ENCODE data around the gene LNPK. TPM values are rescaled to one million over a fixed set of nuclear protein-coding genes. Genes with fewer than 3 reads are reported as not detected.

Gene LNPK
- total and polyA plus RNA-seq, 2 donors (not counting 1 experiment from before 2014, with no cell fraction given) = 38.1 to 38.4 TPM

DNA sequence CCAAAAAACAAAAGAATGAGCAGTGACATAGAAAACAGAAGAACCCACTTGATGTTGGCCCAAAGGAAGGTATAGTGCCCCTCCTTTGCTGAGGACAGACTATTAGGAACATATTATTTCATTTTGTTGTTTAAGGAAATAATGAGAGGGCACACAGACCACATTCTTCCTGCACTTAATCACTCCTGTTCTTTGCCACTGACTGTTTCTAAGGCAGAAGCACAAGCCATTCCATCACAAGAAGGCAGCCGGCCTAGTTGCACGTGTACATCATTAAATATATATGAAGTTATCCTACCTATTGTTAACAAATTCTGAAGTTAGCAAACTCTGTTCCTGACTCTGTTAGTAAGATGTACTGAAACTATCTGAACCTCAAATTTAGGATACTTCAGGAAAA is 110.0 kb downstream of the LNPK start:
- no peaks in the 10 kb centered on the region for H3K36me3 ChIP-seq (ENCODE audit: control insufficient read depth, insufficient read depth, low read length)
- no peaks in the 10 kb centered on the region for H3K4me1 ChIP-seq (ENCODE audit: control insufficient read depth, extremely low read depth, insufficient read depth, low read length)
- peak in 1 of 2 donors; percentile 27 for DNase-seq (ENCODE audit: low read depth in 2 of 2)
- no peaks in the 10 kb centered on the region for H4K20me1 ChIP-seq (ENCODE audit: control insufficient read depth, extremely low read depth, insufficient read depth, low read length)
- no peaks in the 10 kb centered on the region for H3K79me2 ChIP-seq (ENCODE audit: control insufficient read depth, insufficient read depth, low read length)
- H3K4me2 ChIP-seq (ENCODE audit: extremely low read depth, insufficient read depth, low read length) = no peak overlapping the region
- no peak overlapping the region for H2AFZ ChIP-seq (ENCODE audit: low read length)
- H3K27me3 ChIP-seq (ENCODE audit: control insufficient read depth, insufficient read depth, low read length) = no peaks in the 10 kb centered on the region
- H3K9ac ChIP-seq (ENCODE audit: insufficient read depth, low read length) = no peak overlapping the region
- no peaks in the 10 kb centered on the region for H3K9me3 ChIP-seq (ENCODE audit: control insufficient read depth, insufficient read depth, low read depth, low read length)
- no peak overlapping the region for H3K27ac ChIP-seq (ENCODE audit: insufficient read depth, low read length)
- H3K4me3 ChIP-seq (replicated peaks in 1 of 4; ENCODE audit: control extremely low read depth in 1 of 4, insufficient read depth in 1 of 4, low read depth in 3 of 4, low read length in 4 of 4) = no peak overlapping the region
- no peak for TF ChIP-seq EZH2 (IDR thresholded peaks at IDR 0.05; ENCODE audit: low read length, missing control alignments)
- TF ChIP-seq, protein P1, sequence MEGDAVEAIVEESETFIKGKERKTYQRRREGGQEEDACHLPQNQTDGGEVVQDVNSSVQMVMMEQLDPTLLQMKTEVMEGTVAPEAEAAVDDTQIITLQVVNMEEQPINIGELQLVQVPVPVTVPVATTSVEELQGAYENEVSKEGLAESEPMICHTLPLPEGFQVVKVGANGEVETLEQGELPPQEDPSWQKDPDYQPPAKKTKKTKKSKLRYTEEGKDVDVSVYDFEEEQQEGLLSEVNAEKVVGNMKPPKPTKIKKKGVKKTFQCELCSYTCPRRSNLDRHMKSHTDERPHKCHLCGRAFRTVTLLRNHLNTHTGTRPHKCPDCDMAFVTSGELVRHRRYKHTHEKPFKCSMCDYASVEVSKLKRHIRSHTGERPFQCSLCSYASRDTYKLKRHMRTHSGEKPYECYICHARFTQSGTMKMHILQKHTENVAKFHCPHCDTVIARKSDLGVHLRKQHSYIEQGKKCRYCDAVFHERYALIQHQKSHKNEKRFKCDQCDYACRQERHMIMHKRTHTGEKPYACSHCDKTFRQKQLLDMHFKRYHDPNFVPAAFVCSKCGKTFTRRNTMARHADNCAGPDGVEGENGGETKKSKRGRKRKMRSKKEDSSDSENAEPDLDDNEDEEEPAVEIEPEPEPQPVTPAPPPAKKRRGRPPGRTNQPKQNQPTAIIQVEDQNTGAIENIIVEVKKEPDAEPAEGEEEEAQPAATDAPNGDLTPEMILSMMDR (conservative IDR thresholded peaks at IDR 0.05 in 1 of 2, IDR thresholded peaks at IDR 0.05 in 1 of 2; ENCODE audit: low read depth in 1 of 2, low read length in 2 of 2) = no peak

DNA sequence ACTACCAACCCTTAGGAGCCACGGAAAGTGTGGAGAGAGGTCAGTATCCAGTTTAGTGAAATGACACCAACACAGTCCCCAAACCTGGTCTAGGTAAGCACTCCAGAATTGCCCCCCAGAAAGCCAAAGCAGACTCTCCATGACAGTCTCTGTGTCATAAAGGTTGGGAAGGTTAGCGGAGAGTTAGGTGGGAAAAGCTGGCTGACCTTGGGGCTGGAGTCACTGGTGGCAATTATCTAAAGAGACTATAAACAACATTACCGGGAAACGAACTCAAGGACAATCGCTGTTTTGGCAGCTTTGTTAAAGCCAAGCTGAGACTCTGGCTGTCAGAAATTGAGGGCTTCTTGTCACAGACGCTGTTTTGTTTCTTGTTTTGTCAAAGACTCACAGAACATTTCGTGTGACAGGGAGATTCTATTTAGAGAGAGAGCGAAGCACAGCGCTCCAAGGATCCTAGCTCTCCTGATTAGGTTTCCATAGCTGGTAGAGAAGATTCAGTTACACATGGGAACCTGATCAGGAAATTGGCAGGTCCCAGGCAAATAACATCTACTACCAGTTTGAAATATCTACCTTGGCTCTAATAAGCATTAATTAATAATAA is 111.3 kb downstream of the LNPK start:
- no peak overlapping the region for H3K4me2 ChIP-seq (ENCODE audit: extremely low read depth, insufficient read depth, low read length)
- H3K27me3 ChIP-seq (ENCODE audit: control insufficient read depth, insufficient read depth, low read length) = no peaks in the 10 kb centered on the region
- no peak overlapping the region for H3K9ac ChIP-seq (ENCODE audit: insufficient read depth, low read length)
- H3K79me2 ChIP-seq (ENCODE audit: control insufficient read depth, insufficient read depth, low read length) = no peaks in the 10 kb centered on the region
- H4K20me1 ChIP-seq (ENCODE audit: control insufficient read depth, extremely low read depth, insufficient read depth, low read length) = no peaks in the 10 kb centered on the region
- no peak overlapping the region for H2AFZ ChIP-seq (ENCODE audit: low read length)
- H3K9me3 ChIP-seq (ENCODE audit: control insufficient read depth, insufficient read depth, low read depth, low read length) = no peaks in the 10 kb centered on the region
- no peak overlapping the region for H3K4me3 ChIP-seq (replicated peaks in 1 of 4; ENCODE audit: control extremely low read depth in 1 of 4, insufficient read depth in 1 of 4, low read depth in 3 of 4, low read length in 4 of 4)
- TF ChIP-seq, protein P1 (conservative IDR thresholded peaks at IDR 0.05 in 1 of 2, IDR thresholded peaks at IDR 0.05 in 1 of 2; ENCODE audit: low read depth in 1 of 2, low read length in 2 of 2) = no peak
- TF ChIP-seq EZH2 (IDR thresholded peaks at IDR 0.05; ENCODE audit: low read length, missing control alignments) = no peak
- H3K4me1 ChIP-seq (ENCODE audit: control insufficient read depth, extremely low read depth, insufficient read depth, low read length) = no peaks in the 10 kb centered on the region
- no peak overlapping the region for H3K27ac ChIP-seq (ENCODE audit: insufficient read depth, low read length)
- no peak for DNase-seq (ENCODE audit: low read depth in 2 of 2)
- H3K36me3 ChIP-seq (ENCODE audit: control insufficient read depth, insufficient read depth, low read length) = no peaks in the 10 kb centered on the region

DNA sequence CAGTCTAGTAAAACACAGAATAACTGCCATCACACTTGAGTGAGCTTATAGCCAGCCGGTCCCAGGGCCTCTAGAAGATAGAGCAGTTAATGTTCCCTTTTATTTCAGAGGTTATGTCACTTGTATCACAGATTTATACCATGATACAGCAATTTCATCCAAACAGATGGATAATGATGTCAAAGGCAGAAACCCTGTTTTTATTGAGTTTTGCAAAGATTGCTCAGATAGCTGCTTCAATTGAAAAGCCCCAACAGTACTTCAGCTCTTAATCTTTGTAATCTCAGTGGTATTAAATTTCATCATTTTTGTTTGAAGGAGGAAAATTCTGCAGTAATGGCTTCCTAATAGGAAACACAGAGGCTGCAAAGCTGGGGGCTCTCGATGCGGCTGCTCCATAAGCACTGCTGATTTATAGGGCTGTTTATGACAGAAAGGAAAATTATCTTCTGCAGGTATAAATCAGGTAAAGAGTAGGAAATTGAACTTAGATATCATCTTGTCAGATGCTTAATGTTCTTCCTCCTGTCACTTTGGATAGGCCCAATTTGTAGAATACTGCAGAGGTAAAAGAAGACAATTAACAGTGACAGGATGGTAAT is 112.3 kb downstream of the LNPK start:
- TF ChIP-seq, protein P1 (conservative IDR thresholded peaks at IDR 0.05 in 1 of 2, IDR thresholded peaks at IDR 0.05 in 1 of 2; ENCODE audit: low read depth in 1 of 2, low read length in 2 of 2) = no peak
- Histone ChIP-seq H4K20me1 (ENCODE audit: control insufficient read depth, extremely low read depth, insufficient read depth, low read length) (no peaks in the 10 kb centered on the region), H3K27me3 (ENCODE audit: control insufficient read depth, insufficient read depth, low read length) (no peaks in the 10 kb centered on the region), H3K4me1 (ENCODE audit: control insufficient read depth, extremely low read depth, insufficient read depth, low read length) (no peaks in the 10 kb centered on the region), H3K9me3 (ENCODE audit: control insufficient read depth, insufficient read depth, low read depth, low read length) (no peaks in the 10 kb centered on the region), H3K36me3 (ENCODE audit: control insufficient read depth, insufficient read depth, low read length) (no peaks in the 10 kb centered on the region), H3K79me2 (ENCODE audit: control insufficient read depth, insufficient read depth, low read length) (no peaks in the 10 kb centered on the region), H2AFZ (ENCODE audit: low read length) (no peak overlapping the region), H3K9ac (ENCODE audit: insufficient read depth, low read length) (no peak overlapping the region), H3K4me2 (ENCODE audit: extremely low read depth, insufficient read depth, low read length) (no peak overlapping the region), H3K27ac (ENCODE audit: insufficient read depth, low read length) (no peak overlapping the region), H3K4me3 (replicated peaks in 1 of 4; ENCODE audit: control extremely low read depth in 1 of 4, insufficient read depth in 1 of 4, low read depth in 3 of 4, low read length in 4 of 4) (no peak overlapping the region)
- DNase-seq (ENCODE audit: low read depth in 2 of 2) = no peak
